Stimulated activated CD8-positive, alpha-beta memory T cell treated with anti-CD3 and anti-CD28 coated beads, Interleukin-12 subunit alpha, Interleukin-12 subunit beta, amount 100 ng/mL, for 24 hours (primary cell): Measurements from ENCODE around the gene CACNA2D4.

Source experiments
- DNase-seq: peaks from one replicate; pipeline ENCODE4 v3.0.0-alpha.2; 2020; ENCODE audit errors: extremely low read depth

Gene CACNA2D4

DNA sequence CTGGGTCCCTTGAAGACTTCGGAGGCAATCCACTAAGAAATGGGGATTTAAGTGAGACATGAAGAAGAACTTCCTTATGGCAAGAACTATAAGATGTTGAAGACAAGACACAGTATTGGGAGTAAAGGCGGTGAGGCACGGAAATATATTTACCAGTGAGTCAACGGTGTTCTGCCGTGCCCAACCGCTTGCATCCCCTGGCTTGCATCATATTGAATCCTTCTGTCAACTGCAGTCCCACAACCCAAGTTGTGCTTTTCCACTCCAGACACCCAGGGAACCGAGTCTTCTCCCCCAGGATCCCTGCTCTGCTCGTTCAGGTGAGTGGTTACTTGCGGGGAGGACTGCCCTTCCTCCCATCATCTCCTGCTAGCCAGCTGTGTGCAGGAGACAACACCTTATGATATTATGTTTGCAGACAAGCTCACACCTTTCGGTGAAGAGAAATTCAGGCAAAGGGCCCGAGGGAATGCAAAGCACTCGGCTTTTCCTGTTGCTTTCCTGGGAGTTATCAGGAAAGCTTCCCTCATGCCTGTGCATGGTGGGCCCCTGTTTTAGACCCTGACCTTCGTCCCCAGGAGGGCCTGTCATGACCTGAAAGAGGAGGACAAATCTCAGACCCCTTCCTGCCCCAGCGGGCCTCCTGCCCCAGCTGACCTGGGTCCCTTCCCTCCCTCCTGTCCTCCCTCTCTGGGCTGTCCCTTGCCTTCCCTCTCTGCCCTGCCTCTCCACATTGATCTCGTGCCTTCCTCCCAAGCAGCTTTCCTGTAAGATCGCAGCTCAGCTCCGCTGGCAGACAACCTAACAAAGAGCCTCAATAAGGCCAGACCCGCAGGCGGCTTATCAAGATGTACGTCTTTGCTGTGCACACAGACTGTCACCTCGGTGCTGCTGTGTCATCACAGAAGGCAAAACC lies 102.4 kb downstream of the CACNA2D4 start:
- no peak for DNase-seq

DNA sequence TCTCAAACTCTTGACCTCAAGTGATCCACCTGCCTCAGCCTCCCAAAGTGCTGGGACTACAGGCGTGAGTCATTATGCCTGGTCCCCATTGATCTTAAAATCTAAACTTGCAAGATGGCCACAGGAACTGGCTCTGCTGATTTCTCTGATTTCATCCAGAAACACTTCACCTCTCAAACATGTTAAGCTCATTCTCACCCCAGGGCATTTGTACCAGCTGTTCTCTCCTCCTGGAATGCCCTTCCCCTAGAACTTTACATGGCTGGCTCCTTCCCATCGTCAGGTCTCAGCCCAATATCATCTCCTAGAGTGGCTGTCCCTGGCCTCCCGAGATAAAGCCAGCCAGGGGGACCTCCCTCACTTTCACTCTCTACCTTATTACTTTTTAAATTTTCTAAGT lies 103.3 kb downstream of the CACNA2D4 start:
- no peak for DNase-seq

DNA sequence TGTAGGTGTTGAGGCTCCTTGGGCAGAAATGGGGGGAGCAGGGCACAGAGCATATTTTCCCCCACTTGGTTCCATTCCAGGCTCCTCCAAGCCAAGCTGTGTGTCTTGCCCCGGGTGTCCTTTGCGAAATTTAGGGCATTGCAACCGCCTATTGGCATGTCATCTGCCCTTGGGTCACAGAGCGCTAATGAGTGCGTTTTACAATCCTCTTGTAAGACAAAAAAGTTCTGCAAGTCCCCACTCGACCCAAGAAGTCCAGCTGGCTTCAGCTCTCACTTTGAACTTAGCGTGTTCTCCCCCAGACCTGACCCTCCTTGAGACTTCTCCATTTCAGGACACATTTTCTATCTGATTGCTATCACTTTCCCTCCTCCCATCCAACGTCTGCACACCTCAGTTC lies 104.2 kb downstream of the CACNA2D4 start:
- no peak for DNase-seq

DNA sequence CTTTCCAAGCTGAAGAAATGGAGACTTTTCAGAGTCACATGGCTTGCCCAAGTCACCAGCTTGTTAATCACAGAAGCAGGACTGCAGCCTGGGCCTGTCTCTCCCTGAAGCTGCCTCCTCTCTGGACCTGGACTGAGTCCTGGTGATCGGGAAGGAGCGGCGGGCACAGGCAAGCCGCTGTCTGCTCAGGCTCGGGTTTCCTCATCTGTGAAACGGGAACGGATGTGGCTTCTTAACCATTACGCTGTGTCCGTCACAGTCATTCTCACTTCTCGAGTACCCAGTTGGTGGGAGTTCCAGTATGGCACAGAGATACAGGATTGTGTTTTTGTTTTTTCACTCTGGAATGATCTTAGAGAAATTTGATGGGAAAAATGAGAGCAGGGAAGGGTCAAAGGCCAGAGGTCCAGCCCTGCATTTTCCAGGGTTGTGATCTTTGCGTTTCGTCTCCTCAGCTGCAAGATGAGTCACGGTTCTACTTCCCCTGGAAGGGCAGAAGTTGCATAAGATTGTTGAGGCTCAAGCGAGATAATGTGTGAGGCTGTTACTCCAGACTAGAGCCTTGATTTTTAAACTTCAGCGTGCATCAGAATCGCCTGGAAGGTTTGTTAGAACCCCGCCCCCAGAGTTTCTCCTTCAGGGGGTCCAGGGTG lies 105.7 kb downstream of the CACNA2D4 start:
- no peak for DNase-seq

DNA sequence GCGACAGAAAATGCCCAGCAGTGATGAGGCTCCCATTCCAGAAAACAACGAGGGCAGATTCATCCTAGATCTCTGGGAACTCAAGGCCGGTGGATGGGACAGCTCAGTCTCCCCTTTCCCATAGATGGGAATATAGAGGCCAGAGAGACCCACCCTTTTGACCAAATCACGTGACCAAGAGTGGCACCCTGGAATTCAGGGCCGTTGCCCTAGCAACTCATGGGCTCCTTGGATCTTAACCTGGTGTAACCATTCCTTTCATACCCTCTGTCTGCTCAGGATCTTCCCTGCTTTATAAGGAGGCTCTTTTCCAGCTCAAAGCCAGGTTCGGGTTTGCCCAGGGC lies 106.5 kb downstream of the CACNA2D4 start:
- no peak for DNase-seq

DNA sequence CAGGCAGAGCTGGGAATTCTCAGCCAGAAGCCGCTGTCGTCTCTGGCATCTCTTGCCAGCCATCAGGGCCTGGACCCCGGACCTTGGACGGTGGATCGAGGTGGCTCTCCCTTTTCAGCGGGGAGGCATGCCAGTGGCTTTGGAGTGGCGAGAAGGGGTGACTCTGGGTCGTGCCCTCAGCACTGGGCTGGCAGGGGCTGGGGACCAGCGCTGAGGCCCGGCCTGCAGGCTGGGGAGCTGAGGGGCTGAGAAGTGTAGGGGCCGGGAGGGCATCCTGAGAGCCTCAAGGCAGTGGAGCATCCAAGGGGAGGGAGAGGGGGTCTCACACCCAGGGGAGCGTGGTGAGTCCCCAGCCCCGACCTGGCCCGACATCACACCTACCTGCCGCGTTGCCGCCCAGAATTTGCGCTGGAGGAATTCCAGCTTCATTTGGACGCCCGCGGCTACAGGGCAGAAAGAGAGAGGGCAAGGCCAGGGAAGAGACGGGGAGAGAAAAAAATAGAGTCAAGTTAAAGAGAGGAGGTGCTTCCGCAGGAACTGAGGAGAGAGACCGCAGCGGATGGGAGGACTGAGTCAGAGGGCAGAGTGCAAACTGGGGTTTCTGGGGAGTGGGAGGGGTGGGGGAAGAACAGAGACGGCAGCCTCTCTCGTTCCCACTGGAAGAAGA lies 107.0 kb downstream of the CACNA2D4 start:
- no peak for DNase-seq

DNA sequence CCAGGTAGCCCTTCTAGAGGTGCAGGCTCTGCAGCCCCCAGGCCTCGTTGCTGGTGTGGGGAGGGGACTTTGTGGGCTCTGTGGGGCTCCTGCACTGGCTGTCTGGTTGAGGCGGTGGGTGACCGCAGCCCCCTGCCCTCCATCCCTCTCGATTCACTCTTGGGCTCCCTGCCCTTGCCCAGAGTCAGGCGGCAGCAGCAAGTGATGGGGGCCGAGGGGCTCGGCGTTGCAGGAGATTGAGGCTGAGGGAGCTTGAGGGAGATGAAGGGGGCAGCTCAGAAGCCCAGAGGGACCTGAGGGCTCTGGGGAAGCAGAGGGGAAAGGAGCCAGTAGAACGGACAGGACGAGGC lies 107.5 kb downstream of the CACNA2D4 start:
- no peak for DNase-seq

DNA sequence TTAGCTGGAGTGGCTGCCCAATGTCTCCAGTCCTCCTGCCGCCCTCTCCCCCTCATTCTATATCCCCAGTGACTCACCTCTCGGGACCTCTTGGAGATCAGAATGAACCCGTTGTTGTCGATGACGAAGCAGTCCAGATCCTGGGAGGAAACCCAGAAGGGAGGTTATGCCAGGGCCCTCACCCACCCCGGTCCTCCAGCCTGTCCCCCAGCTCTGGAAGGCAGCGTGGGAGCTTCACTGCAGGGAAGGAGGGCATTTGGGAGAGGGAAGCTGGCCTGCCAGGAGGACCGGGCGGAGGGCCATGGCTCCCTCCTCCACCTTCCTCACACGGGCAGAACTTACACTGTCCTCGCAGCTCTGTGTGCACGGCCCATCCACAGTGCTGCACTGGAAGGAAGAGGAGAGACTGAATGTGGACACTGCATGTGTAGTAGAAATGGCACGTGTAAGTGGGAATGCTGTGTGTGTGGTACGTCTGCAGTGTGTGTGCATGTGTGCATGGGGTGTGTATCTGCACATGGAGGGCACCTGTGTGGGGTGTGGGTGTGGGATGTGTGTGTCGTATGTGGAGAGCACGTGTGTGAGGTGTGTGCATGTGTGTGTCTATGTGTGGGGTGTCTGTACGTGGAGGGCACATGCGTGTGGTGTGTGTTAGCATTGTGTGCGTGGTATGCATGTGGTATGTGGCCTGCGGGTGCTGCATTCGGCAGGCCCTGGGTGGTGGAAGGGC lies 108.1 kb downstream of the CACNA2D4 start:
- no peak for DNase-seq

DNA sequence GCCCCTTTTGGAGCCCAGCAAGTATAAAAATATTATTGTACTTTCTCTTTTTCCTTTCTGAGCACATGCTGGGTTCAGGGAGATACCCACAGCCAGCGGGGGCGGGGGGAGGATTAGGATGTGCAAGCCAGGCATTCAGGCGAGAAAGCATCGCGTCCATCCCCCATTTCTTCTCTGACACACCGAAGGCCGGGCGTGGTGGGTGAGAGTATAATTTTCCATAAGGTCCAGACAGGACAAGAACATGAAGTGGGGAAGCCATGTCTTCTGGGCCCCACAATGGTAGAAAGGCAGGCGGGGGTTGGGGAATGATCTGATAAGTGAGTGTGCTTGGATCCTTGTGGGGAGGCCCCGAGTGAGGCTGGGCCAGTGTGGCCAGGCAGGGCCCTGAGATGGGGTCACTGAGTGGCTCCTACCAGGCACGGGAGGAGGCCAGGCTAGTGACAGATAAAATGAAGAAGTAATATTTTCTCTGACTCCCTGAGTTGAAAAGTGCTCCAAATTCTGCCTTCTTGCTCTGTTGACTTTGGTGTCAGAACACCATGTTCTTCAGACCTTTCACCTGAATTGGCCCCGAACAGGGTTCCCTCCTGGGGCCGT lies 108.8 kb downstream of the CACNA2D4 start:
- DNase-seq: no peak

DNA sequence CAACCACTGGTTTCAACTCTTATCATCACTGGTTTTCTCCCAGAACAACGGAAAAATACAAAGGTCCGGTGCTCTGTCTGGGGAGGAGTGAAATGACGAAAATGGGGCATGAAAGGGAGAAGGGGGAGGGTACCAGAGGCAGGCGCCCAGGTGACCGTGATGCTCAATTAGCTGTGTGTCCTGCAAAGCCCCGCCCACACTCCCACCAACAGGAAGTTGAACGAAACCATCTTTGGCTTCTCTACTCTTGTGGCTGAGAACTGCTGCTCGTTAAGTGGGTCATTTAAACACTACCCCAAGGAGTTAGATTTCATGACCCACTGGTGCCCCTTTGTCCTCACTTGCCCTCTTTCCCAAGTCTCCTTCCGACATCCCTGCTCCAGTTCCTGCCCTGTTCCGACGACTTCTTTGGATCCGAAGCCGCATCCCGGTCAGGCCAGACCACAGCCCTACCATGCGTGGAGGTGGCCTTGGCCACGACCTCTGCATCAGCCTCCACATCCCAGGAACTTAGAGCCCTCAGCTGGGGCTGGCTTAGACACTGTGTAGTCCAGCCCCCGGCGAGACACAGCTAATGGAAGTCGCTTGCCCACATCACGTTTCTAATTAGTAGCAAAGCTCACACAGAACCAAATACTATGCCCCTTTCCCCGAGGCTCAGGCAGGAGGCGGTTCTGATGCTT lies 109.5 kb downstream of the CACNA2D4 start:
- no peak for DNase-seq

DNA sequence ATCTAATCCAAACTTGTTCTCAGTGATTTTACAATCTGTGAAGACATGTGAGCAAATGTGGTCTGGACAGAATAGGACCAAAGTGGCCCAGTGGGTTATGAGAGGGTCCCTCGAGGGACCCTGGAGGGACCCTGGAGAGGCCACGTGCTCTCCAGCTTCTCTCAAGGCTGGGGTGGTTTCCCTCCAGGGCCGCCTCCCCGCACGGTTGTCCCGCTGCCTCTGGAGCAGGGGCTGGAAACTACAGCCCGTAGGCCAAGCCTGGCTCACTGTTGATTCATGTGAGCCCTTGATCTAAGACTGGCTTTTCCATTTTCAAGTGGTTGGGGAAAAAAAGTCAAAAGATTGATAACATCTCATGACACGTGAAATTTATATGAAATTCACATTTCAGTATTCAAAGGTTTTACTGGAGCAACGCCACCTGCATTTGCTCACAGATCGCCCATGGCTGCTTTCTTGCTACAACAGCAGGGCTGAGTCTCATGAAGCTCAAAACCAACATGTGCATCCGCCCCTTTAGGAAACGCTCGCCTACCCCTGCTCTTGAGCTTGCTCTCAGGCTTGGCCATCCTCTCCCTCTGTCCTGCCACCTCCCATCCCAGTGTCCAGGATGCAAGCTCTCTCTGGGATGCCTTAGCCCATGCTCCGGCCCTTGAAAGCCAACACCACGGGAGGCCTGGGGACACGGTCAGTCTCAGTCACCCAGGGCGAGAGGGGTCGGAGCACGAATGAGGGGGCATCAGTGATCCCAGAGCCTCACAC lies 110.2 kb downstream of the CACNA2D4 start:
- DNase-seq: no peak

DNA sequence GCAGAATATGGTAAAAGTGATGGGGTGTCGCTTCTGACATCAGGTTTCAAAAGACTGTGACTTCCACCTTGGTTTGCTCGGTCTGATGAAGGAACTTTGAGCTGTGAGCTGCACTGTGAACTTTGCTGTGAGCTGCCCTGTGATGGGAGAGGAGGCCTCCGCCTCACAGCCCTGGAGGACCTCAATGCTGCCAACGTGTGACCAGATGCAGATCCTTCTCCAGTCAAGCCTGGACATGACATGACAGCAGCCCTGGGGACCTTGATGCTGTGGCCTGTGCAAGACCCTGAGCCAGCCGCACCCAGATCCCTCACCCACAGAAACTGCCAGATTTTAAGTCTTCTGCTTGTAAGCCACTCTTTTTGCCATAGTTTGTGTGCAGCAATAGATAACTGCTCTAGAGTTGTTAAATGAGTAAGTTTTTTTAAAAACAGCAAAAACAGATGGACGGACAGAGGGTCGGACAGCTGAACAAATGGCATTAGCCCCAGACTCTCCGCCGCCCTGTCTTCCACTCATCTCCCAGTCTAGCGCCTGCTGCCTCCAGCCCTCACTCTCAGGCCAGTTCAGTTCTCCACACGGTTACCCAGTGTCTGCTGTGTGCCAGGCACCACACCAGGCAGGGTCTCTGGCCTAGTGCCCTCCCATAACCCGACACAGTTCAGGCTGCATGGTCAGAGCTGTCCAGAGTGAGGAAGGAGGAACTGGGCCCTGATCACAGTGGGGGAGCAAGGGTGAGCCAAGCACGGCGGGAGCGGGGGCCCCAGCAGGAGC lies 111.2 kb downstream of the CACNA2D4 start:
- DNase-seq: no peak

DNA sequence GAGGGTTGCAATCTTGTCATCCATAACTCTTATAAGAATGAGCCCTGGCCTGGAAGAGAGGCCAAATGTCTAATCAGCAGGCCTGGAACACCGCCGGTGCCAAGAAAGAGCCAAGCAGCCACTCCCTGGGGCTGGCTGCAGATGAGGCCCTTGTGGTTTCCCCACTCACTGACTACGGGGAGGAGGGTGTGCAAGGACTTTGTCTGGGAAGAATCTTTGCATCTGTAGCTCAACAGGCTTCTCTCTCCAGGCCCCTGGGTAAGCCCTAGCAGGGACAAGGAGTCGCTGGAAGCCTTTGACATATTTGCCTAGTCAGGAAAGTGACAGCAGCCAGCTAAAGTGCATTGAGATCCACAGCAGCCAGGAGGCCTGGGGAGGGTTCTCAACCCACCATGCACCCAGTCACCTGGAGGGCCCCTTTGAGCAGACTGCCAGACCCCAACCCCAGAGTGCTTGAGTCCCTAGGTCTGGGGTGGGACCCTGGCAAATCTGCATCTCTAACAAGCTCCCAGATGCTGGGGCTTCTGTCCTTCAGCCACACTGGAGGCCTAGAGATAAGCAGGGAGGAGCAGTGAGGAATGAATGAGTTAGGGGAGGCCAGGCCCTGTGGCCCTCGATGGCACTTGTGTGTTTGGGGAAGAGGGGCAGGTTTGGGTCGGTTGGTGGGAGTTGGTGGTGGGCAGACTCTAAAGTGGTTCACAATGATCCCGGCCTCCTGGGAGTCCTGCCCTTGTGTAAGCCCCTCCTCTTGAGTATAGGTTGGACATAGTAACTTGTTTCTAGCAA lies 112.0 kb downstream of the CACNA2D4 start:
- DNase-seq: no peak

DNA sequence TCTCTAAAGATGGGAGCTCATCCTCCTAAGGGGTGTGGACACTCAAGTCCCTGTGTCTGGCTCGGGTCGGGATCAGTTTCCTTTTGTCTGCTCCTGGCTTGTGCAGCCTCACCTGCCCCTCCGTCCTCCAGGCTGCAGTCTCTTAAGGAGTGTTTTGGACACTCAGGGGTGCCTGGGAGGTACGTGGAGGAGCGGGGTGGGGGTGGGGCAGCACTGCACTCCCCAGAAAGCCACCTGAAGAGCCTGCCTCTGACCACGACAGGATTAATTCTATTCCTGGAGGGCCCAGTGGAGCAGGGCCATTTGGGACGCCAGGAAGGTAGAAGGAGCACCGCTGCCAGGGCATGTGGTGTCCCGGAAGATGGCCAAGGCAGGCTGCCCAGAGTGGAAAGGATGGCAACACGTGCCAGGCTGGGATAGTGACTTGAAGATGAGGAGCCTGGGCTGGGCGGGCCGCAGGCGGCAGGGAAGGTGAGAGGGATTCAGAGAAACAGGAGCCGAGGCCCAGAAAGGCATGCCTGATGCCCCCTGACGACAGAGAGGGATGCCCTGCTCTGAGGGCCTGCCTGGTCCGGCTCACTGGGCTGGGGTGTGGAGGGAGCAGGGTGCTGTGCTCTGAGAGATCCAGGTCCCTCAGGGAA lies 112.9 kb downstream of the CACNA2D4 start:
- DNase-seq: no peak

DNA sequence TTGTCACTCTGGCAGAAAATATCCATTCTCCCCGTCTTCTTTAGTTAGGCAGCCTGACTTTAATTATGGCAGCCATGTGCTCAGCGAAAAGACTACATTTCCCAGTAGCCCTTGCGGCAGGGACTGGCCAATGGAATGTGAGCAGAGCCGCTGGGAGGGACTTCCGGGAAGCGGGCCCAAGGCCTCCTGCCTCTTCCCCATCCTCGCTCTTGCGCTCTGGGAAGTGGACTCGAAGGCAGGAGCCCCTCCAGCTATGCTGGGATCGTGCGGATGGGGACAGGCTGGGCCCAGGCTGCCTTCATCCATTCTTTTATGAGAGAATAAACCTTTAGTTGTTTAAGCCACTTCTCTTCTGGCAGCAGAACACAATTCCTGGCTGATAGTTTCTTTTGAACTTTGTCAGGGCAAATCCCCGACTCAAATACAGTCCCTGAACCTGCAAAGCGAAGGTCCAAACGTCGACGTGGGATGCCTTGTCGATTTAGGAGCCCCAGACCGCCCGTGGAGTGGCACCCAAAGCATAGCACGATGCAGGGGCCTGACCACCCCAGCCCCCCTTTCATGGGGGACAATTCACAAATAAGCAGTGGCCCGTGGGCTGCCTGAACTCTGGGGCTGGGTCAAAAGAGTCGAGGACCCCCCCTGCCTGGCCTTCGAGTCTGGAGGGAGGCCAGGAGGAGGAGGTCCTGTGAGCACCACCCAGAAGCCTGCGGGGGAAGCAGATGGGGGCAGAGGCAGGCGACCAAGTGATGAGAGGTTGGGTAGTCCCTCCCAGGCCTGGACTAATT lies 113.7 kb downstream of the CACNA2D4 start:
- DNase-seq: peak; percentile 64

DNA sequence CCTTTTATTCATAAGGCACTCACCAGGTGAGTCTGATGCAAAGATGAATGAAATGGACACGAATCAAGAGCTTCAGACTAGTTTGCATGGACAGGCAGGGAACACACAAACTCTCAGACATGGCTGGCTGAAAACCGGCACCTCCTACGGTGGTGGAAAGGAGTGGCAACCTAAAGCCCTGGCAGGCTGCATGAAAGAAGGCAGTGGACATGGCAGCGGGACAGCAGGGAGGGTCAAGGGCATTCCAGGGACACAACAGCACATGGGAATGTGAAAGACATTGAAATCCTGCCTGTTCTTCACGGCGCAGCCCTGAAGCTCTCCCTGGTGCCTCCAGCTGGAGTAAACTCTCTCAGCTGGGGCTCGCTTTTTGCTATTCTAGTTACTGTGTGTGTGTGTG lies 114.7 kb downstream of the CACNA2D4 start:
- DNase-seq: no peak

DNA sequence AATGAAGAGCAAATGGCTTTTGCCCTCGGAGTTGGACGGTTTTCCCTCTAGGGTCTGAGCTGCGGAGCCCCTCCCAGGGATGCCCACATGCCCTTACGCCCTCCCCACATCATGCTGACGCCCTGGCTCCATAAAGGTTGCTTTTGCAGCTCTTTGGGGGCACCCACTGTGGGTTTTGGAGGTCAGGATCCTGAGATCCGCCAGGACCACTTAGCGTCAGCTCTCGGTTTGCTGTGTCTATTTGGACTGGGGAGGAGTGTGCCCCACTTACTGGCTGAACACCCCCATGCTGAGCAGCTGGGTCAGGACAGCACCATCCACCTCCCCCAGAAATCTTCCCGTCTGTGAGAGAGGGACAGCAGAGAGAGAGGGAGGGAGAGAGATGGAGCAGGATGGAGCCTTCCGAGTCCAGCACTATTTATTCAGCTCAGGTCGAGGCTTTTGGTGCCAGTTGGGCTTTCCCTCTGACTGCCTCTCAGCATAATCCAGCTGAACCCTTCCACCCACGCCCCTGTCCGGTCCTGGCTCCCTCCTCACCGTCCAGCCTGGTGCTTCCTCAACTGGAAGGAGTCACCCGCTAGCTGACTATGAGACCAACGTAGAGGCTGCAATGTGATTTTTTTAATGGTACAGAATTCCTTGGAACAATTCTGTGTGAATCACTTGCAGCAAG lies 117.0 kb downstream of the CACNA2D4 start:
- DNase-seq: no peak
